CD1c-positive myeloid dendritic cell (primary cell): ENCODE measurements around the gene PTGFRN.
"Not testable (repeated sequence)": the region's sequence is repeated elsewhere in the genome, so short reads cannot be mapped to it uniquely, and the experiment has no call there.

Experiments used
- DNase-seq: peaks from one replicate; pipeline ENCODE4 v3.0.0-alpha.2; 2016; ENCODE audit errors: extremely low spot score

Gene PTGFRN

GRCh38 chr1:116971965-116972673 lies 62.4 kb downstream of the PTGFRN start:
- no peak for DNase-seq

GRCh38 chr1:116972674-116973030 lies 62.9 kb downstream of the PTGFRN start:
- no peak for DNase-seq

GRCh38 chr1:116980309-116980708 lies 70.6 kb downstream of the PTGFRN start:
- not testable (repeated sequence) for DNase-seq

GRCh38 chr1:116981521-116982037 lies 71.9 kb downstream of the PTGFRN start:
- no peak for DNase-seq

- no peak for DNase-seq
Measured at GRCh38 chr1:116982319-116983004, 72.7 kb downstream of the PTGFRN start.

GRCh38 chr1:116983112-116983511 lies 73.4 kb downstream of the PTGFRN start:
- DNase-seq, result no peak

GRCh38 chr1:116983678-116984077 lies 74.0 kb downstream of the PTGFRN start:
- no peak for DNase-seq

GRCh38 chr1:116984406-116985160 lies 74.9 kb downstream of the PTGFRN start:
- no peak for DNase-seq

- DNase-seq, result no peak
Measured at GRCh38 chr1:116986421-116987255, 76.9 kb downstream of the PTGFRN start.

- DNase-seq, result peak; percentile 34
Measured at GRCh38 chr1:116987256-116987555, 77.5 kb downstream of the PTGFRN start.

GRCh38 chr1:116988248-116988647 lies 78.5 kb downstream of the PTGFRN start:
- no peak for DNase-seq

GRCh38 chr1:116988908-116989307 lies 79.2 kb downstream of the PTGFRN start:
- no peak for DNase-seq

- peak; percentile 39 for DNase-seq
Measured at GRCh38 chr1:116989835-116990234, 80.1 kb downstream of the PTGFRN start.

GRCh38 chr1:116990612-116991151 lies 81.0 kb downstream of the PTGFRN start:
- peak; percentile 89 for DNase-seq

GRCh38 chr1:116991171-116991845 lies 81.6 kb downstream of the PTGFRN start:
- DNase-seq, result peak; percentile 35

GRCh38 chr1:116991918-116992317 lies 82.2 kb downstream of the PTGFRN start:
- DNase-seq, result no peak

GRCh38 chr1:116993286-116993685 lies 83.6 kb downstream of the PTGFRN start:
- peak; percentile 46 for DNase-seq

GRCh38 chr1:116994411-116994810 lies 84.7 kb downstream of the PTGFRN start:
- DNase-seq, result peak; percentile 28

- DNase-seq, result no peak
Measured at GRCh38 chr1:116997066-116997465, 87.3 kb downstream of the PTGFRN start.

GRCh38 chr1:116997636-116998035 lies 87.9 kb downstream of the PTGFRN start:
- DNase-seq, result no peak

- DNase-seq, result no peak
Measured at GRCh38 chr1:116999596-116999995, 89.9 kb downstream of the PTGFRN start.
